Parathyroid adenoma (tissue), 2 donors: ENCODE measurements around the gene ARHGAP45.

ENCODE experiments used
- H2AFZ ChIP-seq: fragments of 300-600 bp; sonication (generic); one replicate; pipeline ENCODE4 v1.7.0; 2017; ENCODE audit warnings: antibody characterized with exemption, mild to moderate bottlenecking
- H3K27ac ChIP-seq: fragments of 300-600 bp; sonication (generic); one replicate; pipeline ENCODE4 v1.7.0; 2017
- H3K27me3 ChIP-seq: fragments of 300-600 bp; sonication (generic); one replicate; pipeline ENCODE4 v1.7.0; 2017; ENCODE audit warnings: low read length; ENCODE audit not compliant: control insufficient read depth, insufficient read depth
- H3K36me3 ChIP-seq: fragments of 300-600 bp; sonication (generic); one replicate; pipeline ENCODE4 v1.7.0; 2017; ENCODE audit warnings: low read length; ENCODE audit not compliant: control insufficient read depth, insufficient read depth
- H3K4me1 ChIP-seq: fragments of 300-600 bp; sonication (generic); one replicate; pipeline ENCODE4 v1.7.0; 2017; ENCODE audit warnings: control low read depth
- H3K4me2 ChIP-seq: fragments of 300-600 bp; sonication (generic); one replicate; pipeline ENCODE4 v1.7.0; 2017; ENCODE audit warnings: low read length
- H3K4me3 ChIP-seq: fragments of 300-600 bp; sonication (generic); one replicate; pipeline ENCODE4 v1.7.0; 2017; ENCODE audit warnings: low read depth, low read length
- H3K79me2 ChIP-seq: fragments of 300-600 bp; sonication (generic); one replicate; pipeline ENCODE4 v1.7.0; 2017; ENCODE audit warnings: control low read depth
- H3K9ac ChIP-seq: fragments of 300-600 bp; sonication (generic); one replicate; pipeline ENCODE4 v1.7.0; 2017; ENCODE audit warnings: mild to moderate bottlenecking
- H3K9me3 ChIP-seq: fragments of 300-600 bp; sonication (generic); one replicate; pipeline ENCODE4 v1.7.0; 2017; ENCODE audit warnings: low read length; ENCODE audit not compliant: control insufficient read depth
- TF ChIP-seq, protein P1 (sequence below): fragments of 300-600 bp; sonication (generic); IDR thresholded peaks from one replicate; pipeline ENCODE4 v1.7.0; 2017; ENCODE audit warnings: antibody characterized with exemption, mild to moderate bottlenecking
- donor health status: primary hyperparathyroidism.

The ARHGAP45 gene

DNA sequence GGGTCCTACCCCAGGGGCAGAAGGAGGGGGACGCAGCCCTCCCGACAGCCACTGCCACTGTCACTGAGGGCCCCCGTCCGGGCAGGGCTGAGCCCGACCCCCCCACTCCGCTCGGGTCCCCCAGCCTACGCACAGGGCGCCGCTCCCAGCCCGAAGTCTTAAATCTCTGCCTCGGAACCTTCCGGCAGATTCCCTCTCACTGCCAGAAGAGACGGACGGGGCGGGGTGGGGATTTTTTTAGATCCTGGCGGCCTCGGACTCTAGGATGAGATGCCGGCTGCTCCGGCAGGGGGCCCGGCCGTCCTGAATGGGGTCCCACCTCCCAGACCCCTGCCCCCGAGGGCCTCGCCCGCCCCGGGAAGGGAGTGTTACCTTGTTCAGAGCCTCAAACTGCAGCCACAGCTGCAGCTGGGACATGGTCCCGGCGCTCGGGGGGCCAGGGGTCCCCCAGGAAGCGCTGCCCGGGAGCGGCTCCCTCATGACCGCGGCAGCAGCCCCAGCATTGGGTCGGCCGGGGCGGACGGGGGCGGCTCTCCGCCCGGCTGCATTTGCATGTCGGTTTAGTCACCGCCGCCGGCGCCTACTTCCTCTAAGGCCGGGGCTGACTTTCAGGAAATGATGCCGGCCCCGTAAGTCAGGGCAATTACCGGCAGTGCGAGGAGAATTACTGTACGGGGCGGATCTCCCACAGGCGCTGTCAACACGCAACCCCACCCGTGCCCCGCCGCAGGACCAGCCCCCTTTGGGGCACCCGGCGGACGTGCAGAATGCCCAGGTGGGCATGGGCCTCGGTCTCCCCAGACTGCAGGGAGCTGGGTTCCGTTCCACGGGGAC, 65.0 kb downstream of the ARHGAP45 start:
- Histone ChIP-seq H3K27ac (peak overlapping the region; percentile 78), H3K9me3 (no peaks in the 10 kb centered on the region), H3K9ac (no peak overlapping the region), H3K36me3 (no peaks in the 10 kb centered on the region), H3K4me3 (peak overlapping the region; percentile 50), H3K79me2 (peaks cover 15% of the 10 kb centered on the region), H2AFZ (no peak overlapping the region), H3K4me2 (peak overlapping the region; percentile 47), H3K4me1 (no peaks in the 10 kb centered on the region), H3K27me3 (no peaks in the 10 kb centered on the region)
- TF ChIP-seq, protein P1, sequence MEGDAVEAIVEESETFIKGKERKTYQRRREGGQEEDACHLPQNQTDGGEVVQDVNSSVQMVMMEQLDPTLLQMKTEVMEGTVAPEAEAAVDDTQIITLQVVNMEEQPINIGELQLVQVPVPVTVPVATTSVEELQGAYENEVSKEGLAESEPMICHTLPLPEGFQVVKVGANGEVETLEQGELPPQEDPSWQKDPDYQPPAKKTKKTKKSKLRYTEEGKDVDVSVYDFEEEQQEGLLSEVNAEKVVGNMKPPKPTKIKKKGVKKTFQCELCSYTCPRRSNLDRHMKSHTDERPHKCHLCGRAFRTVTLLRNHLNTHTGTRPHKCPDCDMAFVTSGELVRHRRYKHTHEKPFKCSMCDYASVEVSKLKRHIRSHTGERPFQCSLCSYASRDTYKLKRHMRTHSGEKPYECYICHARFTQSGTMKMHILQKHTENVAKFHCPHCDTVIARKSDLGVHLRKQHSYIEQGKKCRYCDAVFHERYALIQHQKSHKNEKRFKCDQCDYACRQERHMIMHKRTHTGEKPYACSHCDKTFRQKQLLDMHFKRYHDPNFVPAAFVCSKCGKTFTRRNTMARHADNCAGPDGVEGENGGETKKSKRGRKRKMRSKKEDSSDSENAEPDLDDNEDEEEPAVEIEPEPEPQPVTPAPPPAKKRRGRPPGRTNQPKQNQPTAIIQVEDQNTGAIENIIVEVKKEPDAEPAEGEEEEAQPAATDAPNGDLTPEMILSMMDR, result no peak

DNA sequence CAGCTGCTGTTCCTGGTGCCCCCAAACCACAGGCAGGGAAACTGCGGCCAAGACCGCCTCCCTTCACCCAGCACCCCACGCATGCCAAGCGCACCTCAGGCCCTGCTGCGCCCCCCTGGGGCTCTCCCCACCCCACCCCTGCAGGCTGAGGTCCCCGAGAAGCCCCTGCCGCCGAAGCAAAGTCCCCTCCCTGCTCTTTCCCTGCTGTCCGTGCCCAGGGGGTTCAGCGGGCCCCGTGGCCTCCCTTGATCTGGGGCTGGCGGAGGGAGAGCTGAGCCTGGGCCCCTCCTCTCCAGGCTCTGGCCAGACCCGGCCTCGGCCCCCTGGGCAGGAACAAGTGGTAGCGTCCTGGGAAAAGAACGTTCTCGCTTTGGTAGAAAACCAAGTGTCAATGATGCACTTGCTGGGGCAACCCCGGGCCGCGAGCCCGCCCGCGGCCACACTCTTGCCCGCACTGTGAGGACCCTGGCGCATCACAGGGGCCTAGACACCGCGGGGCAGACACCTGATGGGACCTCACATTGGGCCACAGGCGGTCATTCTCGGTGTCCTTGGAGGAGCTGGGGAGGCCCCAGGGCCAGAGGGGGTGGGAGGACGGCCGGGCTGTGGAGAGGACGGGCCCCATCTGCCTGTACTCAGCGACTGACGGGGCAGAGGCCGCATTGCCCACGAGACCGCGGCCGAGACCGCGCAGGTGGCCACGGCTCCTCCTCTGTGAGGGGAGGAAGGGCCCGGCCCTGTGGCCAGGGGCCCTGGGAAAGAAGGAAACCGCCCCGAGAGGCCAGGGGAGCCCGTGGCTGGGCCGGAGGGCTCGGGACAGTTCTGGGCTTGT, 65.8 kb downstream of the ARHGAP45 start:
- H3K4me3 ChIP-seq, result no peak overlapping the region
- H3K4me1 ChIP-seq, result no peaks in the 10 kb centered on the region

DNA sequence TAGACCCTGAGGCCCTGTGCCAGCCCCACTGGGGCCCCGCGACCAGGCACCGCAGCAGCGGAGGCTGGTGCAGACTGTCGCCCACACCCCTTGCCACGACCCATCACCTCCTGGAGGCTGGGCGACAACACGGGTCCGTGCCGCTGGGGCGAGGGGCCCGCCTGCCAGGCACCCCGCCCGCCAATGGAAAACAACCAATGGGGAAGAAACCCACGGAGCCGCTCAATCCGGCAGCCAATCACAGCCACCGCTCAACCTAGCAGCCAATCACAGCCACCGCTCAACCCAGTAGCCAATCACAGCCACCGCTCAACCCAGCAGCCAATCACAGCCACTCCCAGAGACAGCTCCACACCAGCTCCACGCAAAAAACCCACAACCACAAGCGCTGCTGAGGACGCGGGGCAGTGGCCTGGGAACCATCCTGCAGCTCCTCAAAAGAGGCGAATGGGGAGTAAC, 66.5 kb downstream of the ARHGAP45 start:
- H3K9me3 ChIP-seq, result no peaks in the 10 kb centered on the region
- peaks cover 12% of the 10 kb centered on the region for H3K79me2 ChIP-seq
- H3K36me3 ChIP-seq, result no peaks in the 10 kb centered on the region
- H3K27me3 ChIP-seq, result no peaks in the 10 kb centered on the region
- no peaks in the 10 kb centered on the region for H3K4me1 ChIP-seq
- no peak overlapping the region for H3K4me3 ChIP-seq
- no peak overlapping the region for H3K9ac ChIP-seq
- no peak overlapping the region for H2AFZ ChIP-seq
- H3K27ac ChIP-seq, result peak overlapping the region; percentile 78
- no peak overlapping the region for H3K4me2 ChIP-seq
- TF ChIP-seq, protein P1, result no peak

More for the DNA sequence above, 65.8 kb downstream of the ARHGAP45 start:
- H3K4me2 ChIP-seq, result no peak overlapping the region
- no peaks in the 10 kb centered on the region for H3K27me3 ChIP-seq
- peaks cover 15% of the 10 kb centered on the region for H3K79me2 ChIP-seq
- H3K9me3 ChIP-seq, result no peaks in the 10 kb centered on the region
- H3K27ac ChIP-seq, result peak overlapping the region; percentile 78
- no peak overlapping the region for H3K9ac ChIP-seq
- no peak overlapping the region for H2AFZ ChIP-seq
- TF ChIP-seq, protein P1, result no peak
- H3K36me3 ChIP-seq, result no peaks in the 10 kb centered on the region

DNA sequence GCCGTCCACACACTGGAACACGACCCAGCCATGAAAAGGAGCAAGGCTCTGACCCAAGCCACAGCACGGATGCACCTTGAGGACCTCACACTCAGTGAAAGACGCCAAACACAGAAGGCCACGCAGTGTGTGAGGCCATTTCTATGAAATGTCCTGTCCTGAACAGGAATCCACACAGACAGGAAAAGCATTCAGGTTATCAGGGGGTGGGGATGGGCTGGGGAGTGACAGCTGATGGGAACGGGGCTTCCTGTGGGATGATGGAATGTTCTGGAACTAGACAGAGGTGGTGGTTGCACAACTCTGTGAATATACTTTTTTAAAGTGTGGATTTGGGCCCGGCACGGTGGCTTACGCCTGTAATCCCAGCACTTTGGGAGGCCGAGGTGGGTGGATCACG, 67.5 kb downstream of the ARHGAP45 start:
- Histone ChIP-seq H2AFZ (no peak overlapping the region), H3K79me2 (peaks cover 20% of the 10 kb centered on the region), H3K4me2 (no peak overlapping the region), H3K9me3 (no peaks in the 10 kb centered on the region), H3K9ac (no peak overlapping the region), H3K4me3 (no peak overlapping the region), H3K27me3 (no peaks in the 10 kb centered on the region), H3K27ac (no peak overlapping the region), H3K4me1 (no peaks in the 10 kb centered on the region), H3K36me3 (no peaks in the 10 kb centered on the region)
- TF ChIP-seq, protein P1, result no peak
